ENCODE measurements around the gene FRMD4A. TPM values are rescaled to one million over a fixed set of nuclear protein-coding genes. Genes with fewer than 3 reads are reported as not detected.
"Not testable (repeated sequence)": the region's sequence is repeated elsewhere in the genome, so short reads cannot be mapped to it uniquely, and the experiment has no call there.

The FRMD4A gene
- total RNA-seq, 1 experiment from 2014 or later = 0.23 TPM

DNA sequence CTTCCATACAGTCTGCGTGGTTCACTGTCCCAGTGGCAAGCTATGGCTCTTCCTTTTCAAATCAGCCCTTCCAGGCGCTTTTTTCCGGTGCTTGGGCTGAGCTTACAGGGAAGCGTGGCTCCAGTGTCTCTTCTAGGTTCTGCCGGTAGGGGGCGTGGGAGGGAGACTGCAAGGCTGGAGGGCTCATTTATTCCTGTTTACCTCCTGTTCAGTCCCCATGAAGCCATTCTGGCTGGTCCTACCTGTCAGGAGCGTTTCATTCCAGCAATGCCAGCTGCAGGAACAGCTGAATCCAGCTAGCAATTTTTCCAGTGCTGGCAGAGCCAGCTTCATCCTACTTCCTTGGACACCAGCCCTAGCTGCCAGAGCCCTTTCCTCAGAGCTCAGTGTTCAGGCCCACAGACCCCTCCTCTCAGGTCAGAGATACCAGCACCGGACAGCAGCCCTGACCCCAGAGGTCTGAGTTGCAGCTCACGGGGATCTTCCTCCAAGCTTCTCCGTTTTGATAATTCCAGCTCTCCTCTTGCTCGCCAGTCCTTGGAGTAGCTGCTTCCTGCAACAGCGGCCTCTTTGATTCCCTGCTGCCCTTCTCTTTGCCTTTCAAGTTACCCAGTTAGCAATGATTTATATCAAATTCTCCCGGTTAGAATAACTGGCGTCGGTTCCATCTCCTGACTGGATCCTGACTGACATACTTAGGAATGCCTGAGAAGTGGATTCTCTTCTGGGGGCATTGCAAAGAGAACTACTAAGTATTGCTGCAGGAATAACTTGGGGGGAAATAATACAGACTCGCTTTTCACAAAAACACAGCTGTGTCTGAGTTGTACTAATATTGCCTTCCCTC, 129.8 kb downstream of the FRMD4A start:
- ChIA-PET POLR2A (interaction anchor here (1.2 kb wide), 1 partner anchor 9 kb away, joined by 4 read pairs; no protein-coding TSS in a partner anchor), CTCF (interaction anchor here (0.6 to 1.5 kb wide), 4 partner anchors 24 to 380 kb away, joined by 3 to 4 read pairs (median 4); no protein-coding TSS in a partner anchor)
- no peak overlapping the region for H3K4me3 Mint-ChIP-seq (ENCODE audit: unreplicated experiment)
- no peaks in the 10 kb centered on the region for H3K4me1 Mint-ChIP-seq (ENCODE audit: insufficient read depth, unreplicated experiment)
- peaks cover 10% of the 10 kb centered on the region for H3K27me3 Mint-ChIP-seq (ENCODE audit: insufficient read depth, unreplicated experiment)
- H3K9me3 Mint-ChIP-seq (ENCODE audit: unreplicated experiment) = no peaks in the 10 kb centered on the region
- peak; percentile 11 for DNase-seq (ENCODE audit: unreplicated experiment)
- no peak overlapping the region for H3K27ac Mint-ChIP-seq (ENCODE audit: low read depth, unreplicated experiment)
- BruUV-seq (replicated peaks) = no TSS peak
- TF ChIP-seq, protein P1, sequence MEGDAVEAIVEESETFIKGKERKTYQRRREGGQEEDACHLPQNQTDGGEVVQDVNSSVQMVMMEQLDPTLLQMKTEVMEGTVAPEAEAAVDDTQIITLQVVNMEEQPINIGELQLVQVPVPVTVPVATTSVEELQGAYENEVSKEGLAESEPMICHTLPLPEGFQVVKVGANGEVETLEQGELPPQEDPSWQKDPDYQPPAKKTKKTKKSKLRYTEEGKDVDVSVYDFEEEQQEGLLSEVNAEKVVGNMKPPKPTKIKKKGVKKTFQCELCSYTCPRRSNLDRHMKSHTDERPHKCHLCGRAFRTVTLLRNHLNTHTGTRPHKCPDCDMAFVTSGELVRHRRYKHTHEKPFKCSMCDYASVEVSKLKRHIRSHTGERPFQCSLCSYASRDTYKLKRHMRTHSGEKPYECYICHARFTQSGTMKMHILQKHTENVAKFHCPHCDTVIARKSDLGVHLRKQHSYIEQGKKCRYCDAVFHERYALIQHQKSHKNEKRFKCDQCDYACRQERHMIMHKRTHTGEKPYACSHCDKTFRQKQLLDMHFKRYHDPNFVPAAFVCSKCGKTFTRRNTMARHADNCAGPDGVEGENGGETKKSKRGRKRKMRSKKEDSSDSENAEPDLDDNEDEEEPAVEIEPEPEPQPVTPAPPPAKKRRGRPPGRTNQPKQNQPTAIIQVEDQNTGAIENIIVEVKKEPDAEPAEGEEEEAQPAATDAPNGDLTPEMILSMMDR (IDR thresholded peaks at IDR 0.05; ENCODE audit: unreplicated experiment) = no peak
- intact Hi-C loops (cut with micrococcal nuclease) = no loop called here
- H3K36me3 Mint-ChIP-seq (ENCODE audit: insufficient read depth, unreplicated experiment) = no peaks in the 10 kb centered on the region

DNA sequence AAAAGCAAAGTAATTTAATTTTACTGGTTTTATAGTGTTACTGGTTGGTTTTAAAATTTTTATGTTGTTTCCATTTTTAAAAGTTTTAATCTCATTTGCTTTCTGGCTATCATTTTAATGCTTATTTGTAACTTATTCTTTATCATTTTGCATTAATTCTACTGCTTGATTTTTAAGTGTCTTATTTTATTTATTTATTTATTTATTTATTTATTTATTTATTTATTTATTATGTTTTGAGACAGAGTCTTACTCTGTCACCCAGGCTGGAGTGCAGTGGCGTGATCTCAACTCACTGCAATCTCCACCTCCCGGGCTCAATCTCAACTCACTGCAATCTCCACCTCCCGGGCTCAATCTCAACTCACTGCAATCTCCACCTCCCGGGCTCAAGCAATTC, 131.6 kb downstream of the FRMD4A start:
- not testable (repeated sequence) for BruUV-seq (replicated peaks); H3K4me3 Mint-ChIP-seq (ENCODE audit: unreplicated experiment); DNase-seq (ENCODE audit: unreplicated experiment); H3K27ac Mint-ChIP-seq (ENCODE audit: low read depth, unreplicated experiment); H3K4me1 Mint-ChIP-seq (ENCODE audit: insufficient read depth, unreplicated experiment); H3K36me3 Mint-ChIP-seq (ENCODE audit: insufficient read depth, unreplicated experiment); H3K9me3 Mint-ChIP-seq (ENCODE audit: unreplicated experiment)
- H3K27me3 Mint-ChIP-seq (ENCODE audit: insufficient read depth, unreplicated experiment) = peaks cover 22% of the 10 kb centered on the region
- intact Hi-C loops (cut with micrococcal nuclease) = loop anchor here (5.0 kb wide), 2 partner anchors 412 to 623 kb away; no protein-coding TSS in a partner anchor
- ChIA-PET CTCF (interaction anchor here (0.6 to 4.3 kb wide), 7 partner anchors 11 to 625 kb away, joined by 3 to 35 read pairs (median 3); no protein-coding TSS in a partner anchor), POLR2A (interaction anchor here (0.7 kb wide), 1 partner anchor 487 kb away, joined by 3 read pairs; no protein-coding TSS in a partner anchor)

DNA sequence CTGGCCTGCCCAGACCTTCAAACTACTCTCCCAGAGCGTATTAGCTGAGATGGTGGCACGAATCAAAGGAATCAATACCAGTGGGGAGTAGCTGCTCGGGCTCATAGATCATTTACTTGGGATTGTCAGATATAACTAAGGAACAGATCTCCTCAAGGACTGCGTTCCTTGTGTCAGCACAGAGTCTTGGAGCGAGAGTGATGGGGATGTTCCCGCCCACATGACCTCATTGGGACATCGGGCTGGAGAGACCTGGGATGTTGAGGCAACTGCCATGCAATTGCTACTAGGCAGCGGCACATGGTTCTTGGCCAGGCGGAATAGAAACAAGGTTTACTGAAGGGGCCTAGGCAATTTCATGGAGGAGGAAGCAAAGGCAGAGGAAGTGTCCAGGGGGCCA, 132.6 kb downstream of the FRMD4A start:
- intact Hi-C loops (cut with micrococcal nuclease) = loop anchor here (5.0 kb wide), 2 partner anchors 411 to 624 kb away; no protein-coding TSS in a partner anchor
- ChIA-PET CTCF (interaction anchor here (0.6 to 4.3 kb wide), 3 partner anchors 13 to 626 kb away, joined by 3 to 35 read pairs (median 6); no protein-coding TSS in a partner anchor), POLR2A (no interaction called here)
- Mint-ChIP-seq H3K4me1 (ENCODE audit: insufficient read depth, unreplicated experiment) (no peaks in the 10 kb centered on the region), H3K4me3 (ENCODE audit: unreplicated experiment) (no peak overlapping the region), H3K36me3 (ENCODE audit: insufficient read depth, unreplicated experiment) (no peaks in the 10 kb centered on the region), H3K27me3 (ENCODE audit: insufficient read depth, unreplicated experiment) (peaks cover 22% of the 10 kb centered on the region), H3K9me3 (ENCODE audit: unreplicated experiment) (no peaks in the 10 kb centered on the region), H3K27ac (ENCODE audit: low read depth, unreplicated experiment) (no peak overlapping the region)
- no TSS peak for BruUV-seq (replicated peaks)
- TF ChIP-seq, protein P1 (IDR thresholded peaks at IDR 0.05; ENCODE audit: unreplicated experiment) = no peak
- DNase-seq (ENCODE audit: unreplicated experiment) = no peak

DNA sequence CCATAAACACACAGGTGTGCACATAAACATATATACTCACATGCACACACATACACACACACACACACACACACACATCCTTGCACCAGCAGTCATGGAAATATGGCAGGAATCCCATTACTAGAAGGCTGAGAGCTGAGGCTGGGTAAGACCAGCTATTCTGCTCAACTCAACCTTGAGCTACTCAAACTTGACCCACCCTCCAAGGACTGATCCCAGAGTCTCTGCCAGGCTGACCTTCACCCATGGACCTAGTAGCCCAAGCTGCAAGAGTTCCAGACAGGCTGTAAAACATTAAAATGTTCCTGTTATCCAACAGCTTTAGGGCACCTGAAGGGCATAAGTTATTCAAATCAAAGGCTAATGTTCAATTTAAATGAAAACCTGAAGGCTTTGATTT, 134.6 kb downstream of the FRMD4A start:
- Mint-ChIP-seq H3K27me3 (ENCODE audit: insufficient read depth, unreplicated experiment) (peaks cover 41% of the 10 kb centered on the region), H3K9me3 (ENCODE audit: unreplicated experiment) (no peaks in the 10 kb centered on the region), H3K4me3 (ENCODE audit: unreplicated experiment) (no peak overlapping the region), H3K4me1 (ENCODE audit: insufficient read depth, unreplicated experiment) (no peaks in the 10 kb centered on the region), H3K36me3 (ENCODE audit: insufficient read depth, unreplicated experiment) (no peaks in the 10 kb centered on the region), H3K27ac (ENCODE audit: low read depth, unreplicated experiment) (no peak overlapping the region)
- no TSS peak for BruUV-seq (replicated peaks)
- ChIA-PET POLR2A (no interaction called here), CTCF (interaction anchor here (0.6 to 4.3 kb wide), 6 partner anchors 9 to 289 kb away, joined by 3 to 35 read pairs (median 4); no protein-coding TSS in a partner anchor)
- no peak for DNase-seq (ENCODE audit: unreplicated experiment)
- TF ChIP-seq, protein P1 (IDR thresholded peaks at IDR 0.05; ENCODE audit: unreplicated experiment) = no peak
- intact Hi-C loops (cut with micrococcal nuclease) = loop anchor here (2.0 to 5.0 kb wide), 3 partner anchors 129 to 626 kb away; no protein-coding TSS in a partner anchor

All from MCF 10A (cell line).